HepG2 (cell line): ENCODE measurements around the gene EZH1. TPM values are rescaled to one million over a fixed set of nuclear protein-coding genes. Genes with fewer than 3 reads are reported as not detected.

Experiments used
- CEBPG ChIP-seq: IDR thresholded peaks from 2 replicates; pipeline ENCODE4 v1.6.1; 2016
- ETV6 ChIP-seq: sonication (generic); formaldehyde crosslinking; conservative IDR thresholded peaks from 2 replicates; pipeline ENCODE4 v1.4.0; 2020; ENCODE audit warnings: missing genetic modification reagents
- JUN ChIP-seq: sonication (generic); formaldehyde crosslinking; IDR thresholded peaks from 2 replicates; pipeline ENCODE4 v1.4.0; 2020; ENCODE audit warnings: mild to moderate bottlenecking, missing genetic modification reagents
- POLR2A ChIP-seq, 2 experiments: IDR thresholded peaks; 2 replicates each; pipeline ENCODE4 v1.6.1; 2011; ENCODE audit warnings: low read depth in 2 of 2, low read length in 2 of 2, mild to moderate bottlenecking in 1 of 2, moderate library complexity in 1 of 2; ENCODE audit not compliant: insufficient read depth in 1 of 2
- ZBTB3 ChIP-seq: sonication (generic); formaldehyde crosslinking; IDR thresholded peaks from 2 replicates; pipeline ENCODE4 v1.4.0; 2020; ENCODE audit warnings: low read depth, mild to moderate bottlenecking, moderate library complexity, missing genetic modification reagents, borderline replicate concordance
- ZIK1 ChIP-seq: sonication (generic); formaldehyde crosslinking; IDR thresholded peaks from 2 replicates; pipeline ENCODE4 v1.5.0; 2020; ENCODE audit warnings: mild to moderate bottlenecking, low read depth, missing genetic modification reagents, borderline replicate concordance
- ZMYM3 ChIP-seq: sonication (generic); formaldehyde crosslinking; IDR thresholded peaks from 2 replicates; pipeline ENCODE4 v1.5.1; 2020; ENCODE audit warnings: mild to moderate bottlenecking, missing genetic modification reagents
- ZNF205 ChIP-seq: IDR thresholded peaks from 2 replicates; pipeline ENCODE4 v1.6.1; 2018; ENCODE audit warnings: missing biosample characterization, missing genetic modification reagents
- ZNF281 ChIP-seq: sonication (generic); formaldehyde crosslinking; IDR thresholded peaks from 2 replicates; pipeline ENCODE4 v1.4.0; 2020; ENCODE audit warnings: missing genetic modification reagents, borderline replicate concordance
- ZNF292 ChIP-seq: sonication (generic); formaldehyde crosslinking; IDR thresholded peaks from 2 replicates; pipeline ENCODE4 v1.8.1; 2022; ENCODE audit warnings: mild to moderate bottlenecking, low read depth, missing genetic modification reagents, borderline replicate concordance
- ZNF569 ChIP-seq: sonication (generic); formaldehyde crosslinking; IDR thresholded peaks from 2 replicates; pipeline ENCODE4 v1.5.0; 2020; ENCODE audit warnings: mild to moderate bottlenecking, missing genetic modification reagents, moderate library complexity, borderline replicate concordance
- ZNF597 ChIP-seq: sonication (generic); formaldehyde crosslinking; IDR thresholded peaks from 2 replicates; pipeline ENCODE4 v1.5.0; 2020; ENCODE audit warnings: missing genetic modification reagents
- ZNF766 ChIP-seq: sonication (generic); formaldehyde crosslinking; IDR thresholded peaks from 2 replicates; pipeline ENCODE4 v1.5.0; 2020; ENCODE audit warnings: missing genetic modification reagents, borderline replicate concordance
- polyA plus RNA-seq, 8 experiments: library from polyadenylated mRNA; depleted of rRNA in 3 of 8; stranded (reverse) in 7 of 8; unstranded in 1 of 8; fragments of >200 nt; fragmentation: Illumina TruSeq in 4 of 8; extraction: Trizol in 4 of 8; gene quantifications; 2 replicates each; pipeline versions ENCODE4 v1.2.1 to v1.2.3, GENCODE V29; 2011 to 2016; ENCODE audit warnings: low read depth in 4 of 8, missing spikeins in 1 of 8, mixed read lengths in 1 of 8; ENCODE audit not compliant: insufficient read depth in 1 of 8
- total RNA-seq, 5 experiments: library from RNA; depleted of rRNA; stranded (reverse); fragments of >200 nt; fragmentation: Illumina TruSeq; extraction: Trizol; gene quantifications; 2 replicates each; pipeline ENCODE4 v1.2.3, GENCODE V29; 2016; ENCODE audit warnings: low read depth in 1 of 5
- TF ChIP-seq, protein P1 (sequence below): sonication (generic); formaldehyde crosslinking; IDR thresholded peaks from 2 replicates; pipeline ENCODE4 v1.8.0; 2022; ENCODE audit warnings: missing genetic modification reagents, mild to moderate bottlenecking, inconsistent platforms, borderline replicate concordance
- TF ChIP-seq, protein P2 (sequence below): IDR thresholded peaks from 2 replicates; pipeline ENCODE4 v1.6.1; 2018; ENCODE audit warnings: missing genetic modification reagents
- TF ChIP-seq, protein P3 (sequence below): sonication (generic); formaldehyde crosslinking; IDR thresholded peaks from 2 replicates; pipeline ENCODE4 v1.5.0; 2020; ENCODE audit warnings: mild to moderate bottlenecking, missing genetic modification reagents
- TF ChIP-seq, protein P4 (sequence below): IDR thresholded peaks from 2 replicates; pipeline ENCODE4 v1.6.1; 2016; ENCODE audit warnings: low read depth

The EZH1 gene
- total and polyA plus RNA-seq, 2 of the 13 experiments (the other 11 are each of a cell fraction or from before 2014, with no cell fraction given), result 11.6 to 24.0 TPM

DNA sequence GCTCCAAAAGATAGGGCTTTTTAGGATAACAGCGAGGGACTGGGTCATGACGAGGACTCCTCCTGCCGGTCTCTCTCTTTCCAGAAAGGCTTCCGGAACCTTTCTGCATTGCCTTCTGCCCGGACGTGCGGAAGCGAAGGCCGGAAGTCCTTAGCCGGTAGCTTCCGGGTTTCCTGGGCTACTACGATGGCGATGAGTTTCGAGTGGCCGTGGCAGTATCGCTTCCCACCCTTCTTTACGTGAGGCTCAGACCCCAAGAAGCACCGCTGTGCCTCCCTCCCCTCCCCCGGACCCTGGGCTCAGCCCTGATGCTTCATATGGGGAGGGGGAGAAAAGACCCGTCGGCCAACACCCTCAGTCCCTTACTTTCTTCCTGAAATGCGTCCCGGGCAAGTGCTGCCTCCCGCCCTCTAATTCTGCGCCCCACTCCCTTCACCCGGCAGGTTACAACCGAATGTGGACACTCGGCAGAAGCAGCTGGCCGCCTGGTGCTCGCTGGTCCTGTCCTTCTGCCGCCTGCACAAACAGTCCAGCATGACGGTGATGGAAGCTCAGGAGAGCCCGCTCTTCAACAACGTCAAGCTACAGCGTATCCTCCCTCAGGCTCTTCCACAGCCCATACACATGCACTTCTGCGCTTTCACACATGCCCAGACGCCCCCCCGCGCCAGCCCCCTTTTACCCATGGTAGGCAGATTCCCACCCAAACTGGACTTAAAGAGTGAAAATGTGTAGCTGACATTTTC is 28.6 kb upstream of the EZH1 start, which contains the start of gene VPS25 (continued):
- TF ChIP-seq, protein P1, sequence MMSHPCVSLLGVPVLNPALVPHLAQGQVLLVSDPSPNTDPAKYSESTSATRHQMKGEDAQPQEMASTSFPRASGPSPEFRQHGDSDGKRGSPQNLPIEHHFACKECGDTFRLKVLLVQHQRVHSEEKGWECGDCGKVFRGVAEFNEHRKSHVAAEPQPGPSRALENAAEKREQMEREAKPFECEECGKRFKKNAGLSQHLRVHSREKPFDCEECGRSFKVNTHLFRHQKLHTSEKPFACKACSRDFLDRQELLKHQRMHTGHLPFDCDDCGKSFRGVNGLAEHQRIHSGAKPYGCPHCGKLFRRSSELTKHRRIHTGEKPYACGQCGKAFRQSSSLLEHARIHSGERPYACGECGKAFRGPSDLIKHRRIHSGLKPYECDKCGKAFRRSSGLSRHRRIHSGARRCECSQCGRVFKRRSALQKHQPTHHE, result peak; percentile 94; the same call in 1 of the 2 replicates
- TF ChIP-seq ZNF597 (no peak), POLR2A (IDR thresholded peaks at IDR 0.05; ENCODE audit: insufficient read depth in 1 of 2, low read depth in 2 of 2, low read length in 2 of 2) (peak; percentile 95 to 96), ZBTB3 (no peak; the same call in 1 of the 2 replicates), ZNF569 (no peak; the same call in 1 of the 2 replicates), ZMYM3 (CRISPR knock-in tag) (no peak), ZNF281 (CRISPR knock-in tag) (peak; percentile 59; the same call in 1 of the 2 replicates), ZNF292 (CRISPR knock-in tag) (no peak), JUN (CRISPR knock-in tag) (no peak), ETV6 (peak; percentile 95), CEBPG (CRISPR knock-in tag) (peak; percentile 49; the same call in 1 of the 2 replicates), ZIK1 (peak; percentile 82; the same call in 1 of the 2 replicates), ZNF766 (CRISPR knock-in tag) (peak; percentile 49; the same call in 1 of the 2 replicates), ZNF205 (CRISPR knock-in tag) (peak; percentile 92)
- TF ChIP-seq, protein P2, sequence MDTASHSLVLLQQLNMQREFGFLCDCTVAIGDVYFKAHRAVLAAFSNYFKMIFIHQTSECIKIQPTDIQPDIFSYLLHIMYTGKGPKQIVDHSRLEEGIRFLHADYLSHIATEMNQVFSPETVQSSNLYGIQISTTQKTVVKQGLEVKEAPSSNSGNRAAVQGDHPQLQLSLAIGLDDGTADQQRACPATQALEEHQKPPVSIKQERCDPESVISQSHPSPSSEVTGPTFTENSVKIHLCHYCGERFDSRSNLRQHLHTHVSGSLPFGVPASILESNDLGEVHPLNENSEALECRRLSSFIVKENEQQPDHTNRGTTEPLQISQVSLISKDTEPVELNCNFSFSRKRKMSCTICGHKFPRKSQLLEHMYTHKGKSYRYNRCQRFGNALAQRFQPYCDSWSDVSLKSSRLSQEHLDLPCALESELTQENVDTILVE (CRISPR knock-in tag), result peak; percentile 97
- TF ChIP-seq, protein P3, sequence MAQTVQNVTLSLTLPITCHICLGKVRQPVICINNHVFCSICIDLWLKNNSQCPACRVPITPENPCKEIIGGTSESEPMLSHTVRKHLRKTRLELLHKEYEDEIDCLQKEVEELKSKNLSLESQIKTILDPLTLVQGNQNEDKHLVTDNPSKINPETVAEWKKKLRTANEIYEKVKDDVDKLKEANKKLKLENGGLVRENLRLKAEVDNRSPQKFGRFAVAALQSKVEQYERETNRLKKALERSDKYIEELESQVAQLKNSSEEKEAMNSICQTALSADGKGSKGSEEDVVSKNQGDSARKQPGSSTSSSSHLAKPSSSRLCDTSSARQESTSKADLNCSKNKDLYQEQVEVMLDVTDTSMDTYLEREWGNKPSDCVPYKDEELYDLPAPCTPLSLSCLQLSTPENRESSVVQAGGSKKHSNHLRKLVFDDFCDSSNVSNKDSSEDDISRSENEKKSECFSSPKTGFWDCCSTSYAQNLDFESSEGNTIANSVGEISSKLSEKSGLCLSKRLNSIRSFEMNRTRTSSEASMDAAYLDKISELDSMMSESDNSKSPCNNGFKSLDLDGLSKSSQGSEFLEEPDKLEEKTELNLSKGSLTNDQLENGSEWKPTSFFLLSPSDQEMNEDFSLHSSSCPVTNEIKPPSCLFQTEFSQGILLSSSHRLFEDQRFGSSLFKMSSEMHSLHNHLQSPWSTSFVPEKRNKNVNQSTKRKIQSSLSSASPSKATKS (CRISPR knock-in tag), result no peak; the same call in 1 of the 2 replicates
- TF ChIP-seq, protein P4, sequence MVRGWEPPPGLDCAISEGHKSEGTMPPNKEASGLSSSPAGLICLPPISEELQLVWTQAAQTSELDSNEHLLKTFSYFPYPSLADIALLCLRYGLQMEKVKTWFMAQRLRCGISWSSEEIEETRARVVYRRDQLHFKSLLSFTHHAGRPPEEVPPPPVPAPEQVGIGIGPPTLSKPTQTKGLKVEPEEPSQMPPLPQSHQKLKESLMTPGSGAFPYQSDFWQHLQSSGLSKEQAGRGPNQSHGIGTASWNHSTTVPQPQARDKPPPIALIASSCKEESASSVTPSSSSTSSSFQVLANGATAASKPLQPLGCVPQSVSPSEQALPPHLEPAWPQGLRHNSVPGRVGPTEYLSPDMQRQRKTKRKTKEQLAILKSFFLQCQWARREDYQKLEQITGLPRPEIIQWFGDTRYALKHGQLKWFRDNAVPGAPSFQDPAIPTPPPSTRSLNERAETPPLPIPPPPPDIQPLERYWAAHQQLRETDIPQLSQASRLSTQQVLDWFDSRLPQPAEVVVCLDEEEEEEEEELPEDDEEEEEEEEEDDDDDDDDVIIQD (CRISPR knock-in tag), result peak; percentile 85
